Measurements from ENCODE around the gene YPEL5.
A peak's percentile ranks its signal among the peaks of the same experiment; 100 is the strongest.
"Not testable (repeated sequence)": the region's sequence is repeated elsewhere in the genome, so short reads cannot be mapped to it uniquely, and the experiment has no call there.

YPEL5 gene

GRCh38 chr2:30146337-30147195 lies at the start of gene YPEL5:
Gene YPEL5 (plus strand): TSS chr2:30147007. CDS start chr2:30156652, 9,645 bp downstream.
- DNase-seq (ENCODE audit: low spot score in 2 of 2) = peak; percentile 98 to 99
- peak; percentile 85 for ATAC-seq (replicated peaks; ENCODE audit: extremely low read depth, poor library complexity, severe bottlenecking)
- H3K27ac Mint-ChIP-seq (ENCODE audit: low read depth) = peak within 1 kb of the TSS; percentile 99
- peaks cover 51% of the 10 kb centered on the region for H3K36me3 Mint-ChIP-seq (ENCODE audit: insufficient read depth)
- H3K4me3 Mint-ChIP-seq = peak within 1 kb of the TSS; percentile 82
- H3K27me3 Mint-ChIP-seq = no peaks in the 10 kb centered on the region
- H3K4me1 Mint-ChIP-seq = peaks cover 44% of the 10 kb centered on the region
- H3K9me3 Mint-ChIP-seq = no peaks in the 10 kb centered on the region

DNA sequence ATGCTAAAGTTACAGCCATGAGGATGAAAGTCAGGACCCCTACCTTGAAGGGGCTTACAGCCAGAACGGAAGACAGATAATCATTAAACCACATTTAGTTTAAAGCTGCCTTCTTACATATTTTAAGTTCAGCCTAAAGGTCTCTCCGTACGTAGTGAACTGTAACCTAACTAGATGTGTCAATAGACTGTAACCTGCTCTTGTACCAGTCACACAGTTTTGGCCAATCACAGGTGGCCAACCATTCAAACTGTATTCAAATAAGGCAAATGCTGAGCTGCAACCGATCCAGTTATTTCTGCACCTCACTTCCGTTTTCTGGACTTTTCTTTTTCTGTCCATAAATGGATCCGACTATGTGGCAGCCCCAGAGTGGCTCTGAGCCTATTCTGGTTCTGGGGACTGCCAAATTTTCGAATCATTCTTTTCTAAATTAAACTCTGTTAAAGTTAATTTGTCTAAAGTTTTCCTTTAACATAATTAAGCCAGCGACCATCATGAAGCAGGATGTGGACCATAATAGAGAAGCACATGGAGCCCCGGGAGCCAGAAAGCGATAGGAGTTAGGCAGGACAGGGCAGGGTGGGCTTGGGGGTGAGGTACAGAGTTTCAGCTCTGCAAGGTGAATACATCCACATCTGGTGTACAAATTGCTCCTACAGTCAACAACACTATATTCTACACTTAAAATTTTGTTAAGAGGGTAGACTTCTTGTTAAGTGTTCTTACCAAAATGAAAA lies 48.4 kb upstream of the YPEL5 start:
- no peaks in the 10 kb centered on the region for H3K36me3 Mint-ChIP-seq (ENCODE audit: insufficient read depth)
- no peak overlapping the region for H3K4me3 Mint-ChIP-seq
- H3K27me3 Mint-ChIP-seq = peaks cover 56% of the 10 kb centered on the region
- ATAC-seq (replicated peaks; ENCODE audit: extremely low read depth, poor library complexity, severe bottlenecking) = no peak
- no peaks in the 10 kb centered on the region for H3K4me1 Mint-ChIP-seq
- H3K9me3 Mint-ChIP-seq = no peaks in the 10 kb centered on the region
- no peak overlapping the region for H3K27ac Mint-ChIP-seq (ENCODE audit: low read depth)
- no peak for DNase-seq (ENCODE audit: low spot score in 2 of 2)

GRCh38 chr2:30099366-30099765 lies 47.4 kb upstream of the YPEL5 start:
- H3K9me3 Mint-ChIP-seq; H3K36me3 Mint-ChIP-seq (ENCODE audit: insufficient read depth); H3K4me1 Mint-ChIP-seq; ATAC-seq (replicated peaks; ENCODE audit: extremely low read depth, poor library complexity, severe bottlenecking); H3K27ac Mint-ChIP-seq (ENCODE audit: low read depth); DNase-seq (ENCODE audit: low spot score in 2 of 2); H3K4me3 Mint-ChIP-seq: not testable (repeated sequence)
- peaks cover 66% of the 10 kb centered on the region for H3K27me3 Mint-ChIP-seq

DNA sequence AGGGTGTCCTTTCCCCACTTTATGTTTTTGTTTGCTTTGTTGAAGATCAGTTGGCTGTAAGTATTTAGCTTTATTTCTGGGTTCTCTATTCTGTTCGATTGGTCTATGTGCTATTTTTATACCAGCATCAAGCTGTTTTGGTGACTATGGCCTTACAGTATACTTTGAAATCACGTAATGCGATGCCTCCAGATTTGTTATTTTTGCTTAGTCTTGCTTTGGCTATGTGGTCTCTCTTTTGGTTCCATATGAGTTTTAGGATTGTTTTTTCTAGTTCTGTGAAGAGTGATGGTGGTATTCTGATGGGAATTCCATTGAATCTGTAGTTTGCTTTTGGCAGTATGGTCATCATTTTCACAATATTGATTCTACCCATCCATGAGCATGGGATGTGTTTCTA lies 46.1 kb upstream of the YPEL5 start:
- not testable (repeated sequence) for ATAC-seq (replicated peaks; ENCODE audit: extremely low read depth, poor library complexity, severe bottlenecking); H3K27ac Mint-ChIP-seq (ENCODE audit: low read depth); H3K9me3 Mint-ChIP-seq; H3K4me3 Mint-ChIP-seq; H3K36me3 Mint-ChIP-seq (ENCODE audit: insufficient read depth); H3K4me1 Mint-ChIP-seq; DNase-seq (ENCODE audit: low spot score in 2 of 2)
- H3K27me3 Mint-ChIP-seq = peaks cover 62% of the 10 kb centered on the region

GRCh38 chr2:30104307-30104706 lies 42.5 kb upstream of the YPEL5 start:
- Mint-ChIP-seq H3K27ac (ENCODE audit: low read depth) (no peak overlapping the region), H3K4me1 (no peaks in the 10 kb centered on the region), H3K36me3 (ENCODE audit: insufficient read depth) (peaks cover 2% of the 10 kb centered on the region), H3K9me3 (no peaks in the 10 kb centered on the region), H3K4me3 (no peak overlapping the region), H3K27me3 (peaks cover 39% of the 10 kb centered on the region)
- no peak for DNase-seq (ENCODE audit: low spot score in 2 of 2)
- ATAC-seq (replicated peaks; ENCODE audit: extremely low read depth, poor library complexity, severe bottlenecking) = no peak

- Mint-ChIP-seq H3K27me3 (peaks cover 39% of the 10 kb centered on the region), H3K4me1 (no peaks in the 10 kb centered on the region), H3K36me3 (ENCODE audit: insufficient read depth) (peaks cover 2% of the 10 kb centered on the region), H3K4me3 (no peak overlapping the region), H3K9me3 (no peaks in the 10 kb centered on the region), H3K27ac (ENCODE audit: low read depth) (no peak overlapping the region)
- ATAC-seq (replicated peaks; ENCODE audit: extremely low read depth, poor library complexity, severe bottlenecking) = no peak
- DNase-seq (ENCODE audit: low spot score in 2 of 2) = no peak
Measured at GRCh38 chr2:30105556-30105955, 41.3 kb upstream of the YPEL5 start.

DNA sequence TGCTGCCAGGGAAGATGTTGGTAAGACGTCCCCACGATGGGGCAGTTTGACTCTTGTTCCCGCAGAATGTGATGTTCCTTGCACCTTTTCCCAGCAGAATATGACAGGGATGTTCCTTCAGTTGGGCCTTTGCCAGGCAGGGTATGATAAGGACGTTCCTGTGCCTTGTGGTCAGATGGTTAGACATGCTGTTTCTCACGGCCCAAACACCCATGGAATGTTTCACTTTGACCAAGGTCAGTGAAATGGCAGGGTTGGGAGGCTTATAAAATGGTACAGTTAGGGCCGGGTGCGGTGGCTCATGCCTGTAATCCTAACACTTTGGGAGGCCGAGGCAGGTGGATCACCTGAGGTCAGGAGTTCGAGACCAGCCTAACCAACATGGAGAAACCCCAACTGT lies 40.3 kb upstream of the YPEL5 start:
- no peak overlapping the region for H3K4me3 Mint-ChIP-seq
- DNase-seq (ENCODE audit: low spot score in 2 of 2) (no peak), ATAC-seq (replicated peaks; ENCODE audit: extremely low read depth, poor library complexity, severe bottlenecking) (no peak)
- H3K9me3 Mint-ChIP-seq = no peaks in the 10 kb centered on the region
- H3K27ac Mint-ChIP-seq (ENCODE audit: low read depth) = no peak overlapping the region
- peaks cover 31% of the 10 kb centered on the region for H3K27me3 Mint-ChIP-seq
- H3K36me3 Mint-ChIP-seq (ENCODE audit: insufficient read depth) = peaks cover 2% of the 10 kb centered on the region
- no peaks in the 10 kb centered on the region for H3K4me1 Mint-ChIP-seq

DNA sequence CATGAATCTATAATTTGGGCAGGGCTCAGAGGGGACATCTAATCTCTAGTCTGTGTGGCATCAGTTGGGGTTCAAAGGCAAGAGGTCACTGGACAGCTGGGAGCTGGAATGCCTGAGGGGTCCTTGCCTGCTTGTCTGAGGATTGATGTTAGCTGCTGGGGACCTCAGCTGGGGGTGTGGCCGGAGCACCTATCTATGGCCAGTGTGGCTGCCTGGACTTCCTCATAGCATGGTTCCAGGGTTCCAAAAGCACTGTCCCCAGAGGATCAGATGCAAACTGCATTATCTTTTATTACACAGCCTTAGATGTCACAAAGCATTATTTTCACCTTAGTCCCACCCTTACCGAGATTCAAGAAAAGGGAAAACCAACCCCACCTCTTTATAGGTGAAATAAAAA lies 38.6 kb upstream of the YPEL5 start:
- H3K9me3 Mint-ChIP-seq = no peaks in the 10 kb centered on the region
- peaks cover 2% of the 10 kb centered on the region for H3K36me3 Mint-ChIP-seq (ENCODE audit: insufficient read depth)
- no peak overlapping the region for H3K27ac Mint-ChIP-seq (ENCODE audit: low read depth)
- DNase-seq (ENCODE audit: low spot score in 2 of 2) (no peak), ATAC-seq (replicated peaks; ENCODE audit: extremely low read depth, poor library complexity, severe bottlenecking) (no peak)
- H3K4me3 Mint-ChIP-seq = no peak overlapping the region
- H3K4me1 Mint-ChIP-seq = no peaks in the 10 kb centered on the region
- H3K27me3 Mint-ChIP-seq = peaks cover 17% of the 10 kb centered on the region

GRCh38 chr2:30108851-30109250 lies 38.0 kb upstream of the YPEL5 start:
- Mint-ChIP-seq H3K9me3 (no peaks in the 10 kb centered on the region), H3K36me3 (ENCODE audit: insufficient read depth) (peaks cover 2% of the 10 kb centered on the region)
- ATAC-seq (replicated peaks; ENCODE audit: extremely low read depth, poor library complexity, severe bottlenecking) = no peak

DNA sequence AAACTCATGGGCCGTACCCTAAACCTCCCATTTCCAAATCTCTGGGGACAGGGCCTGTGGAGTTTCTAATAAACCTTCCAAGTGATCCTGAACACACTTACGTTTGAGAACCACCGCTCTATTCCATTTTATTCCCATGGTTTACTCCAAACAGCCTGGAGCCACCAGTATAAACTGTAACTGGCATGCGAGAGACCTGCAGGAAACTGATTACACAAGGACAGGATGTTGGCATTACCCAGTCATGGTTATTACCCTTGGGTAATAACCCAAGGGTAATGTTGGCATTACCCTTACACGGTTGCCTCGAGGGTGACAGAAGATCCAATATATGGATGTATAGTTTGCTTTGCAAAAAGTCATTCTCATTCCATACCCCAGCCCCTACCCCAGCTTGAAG lies 37.0 kb upstream of the YPEL5 start:
- no peak overlapping the region for H3K27ac Mint-ChIP-seq (ENCODE audit: low read depth)
- no peak overlapping the region for H3K4me3 Mint-ChIP-seq
- H3K9me3 Mint-ChIP-seq = no peaks in the 10 kb centered on the region
- peaks cover under 1% of the 10 kb centered on the region for H3K27me3 Mint-ChIP-seq
- H3K36me3 Mint-ChIP-seq (ENCODE audit: insufficient read depth) = peaks cover 2% of the 10 kb centered on the region
- ATAC-seq (replicated peaks; ENCODE audit: extremely low read depth, poor library complexity, severe bottlenecking) = no peak
- H3K4me1 Mint-ChIP-seq = no peaks in the 10 kb centered on the region
- no peak for DNase-seq (ENCODE audit: low spot score in 2 of 2)

More at GRCh38 chr2:30108851-30109250, 38.0 kb upstream of the YPEL5 start:
- DNase-seq (ENCODE audit: low spot score in 2 of 2) = no peak
- Mint-ChIP-seq H3K4me3 (no peak overlapping the region), H3K4me1 (no peaks in the 10 kb centered on the region), H3K27ac (ENCODE audit: low read depth) (no peak overlapping the region), H3K27me3 (peaks cover 11% of the 10 kb centered on the region)

- no peaks in the 10 kb centered on the region for H3K9me3 Mint-ChIP-seq
- ATAC-seq (replicated peaks; ENCODE audit: extremely low read depth, poor library complexity, severe bottlenecking) = no peak
- no peak overlapping the region for H3K4me3 Mint-ChIP-seq
- peaks cover 5% of the 10 kb centered on the region for H3K4me1 Mint-ChIP-seq
- DNase-seq (ENCODE audit: low spot score in 2 of 2) = no peak
- no peak overlapping the region for H3K27ac Mint-ChIP-seq (ENCODE audit: low read depth)
- peaks cover 2% of the 10 kb centered on the region for H3K36me3 Mint-ChIP-seq (ENCODE audit: insufficient read depth)
- no peaks in the 10 kb centered on the region for H3K27me3 Mint-ChIP-seq
Measured at GRCh38 chr2:30110773-30111172, 36.0 kb upstream of the YPEL5 start.

DNA sequence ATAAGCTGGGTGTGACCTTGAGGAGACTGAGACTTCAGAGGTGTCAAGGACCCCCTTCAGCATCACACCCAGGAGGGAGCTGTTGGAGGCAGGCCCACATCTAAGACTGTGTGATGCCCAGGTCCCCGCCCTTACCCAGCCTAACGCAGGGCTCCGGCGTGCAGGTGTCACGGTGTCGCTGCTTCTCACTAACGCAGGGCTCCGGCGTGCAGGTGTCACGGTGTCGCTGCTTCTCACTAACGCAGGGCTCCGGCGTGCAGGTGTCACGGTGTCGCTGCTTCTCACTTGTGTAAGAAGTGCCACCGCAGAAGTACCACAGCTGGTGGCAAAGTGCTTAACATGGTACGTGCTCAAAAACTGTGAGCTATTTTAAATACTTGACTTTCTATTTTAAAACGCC lies 35.6 kb upstream of the YPEL5 start:
- not testable (repeated sequence) for DNase-seq (ENCODE audit: low spot score in 2 of 2); ATAC-seq (replicated peaks; ENCODE audit: extremely low read depth, poor library complexity, severe bottlenecking); H3K4me3 Mint-ChIP-seq; H3K4me1 Mint-ChIP-seq; H3K36me3 Mint-ChIP-seq (ENCODE audit: insufficient read depth); H3K27me3 Mint-ChIP-seq; H3K27ac Mint-ChIP-seq (ENCODE audit: low read depth); H3K9me3 Mint-ChIP-seq

DNA sequence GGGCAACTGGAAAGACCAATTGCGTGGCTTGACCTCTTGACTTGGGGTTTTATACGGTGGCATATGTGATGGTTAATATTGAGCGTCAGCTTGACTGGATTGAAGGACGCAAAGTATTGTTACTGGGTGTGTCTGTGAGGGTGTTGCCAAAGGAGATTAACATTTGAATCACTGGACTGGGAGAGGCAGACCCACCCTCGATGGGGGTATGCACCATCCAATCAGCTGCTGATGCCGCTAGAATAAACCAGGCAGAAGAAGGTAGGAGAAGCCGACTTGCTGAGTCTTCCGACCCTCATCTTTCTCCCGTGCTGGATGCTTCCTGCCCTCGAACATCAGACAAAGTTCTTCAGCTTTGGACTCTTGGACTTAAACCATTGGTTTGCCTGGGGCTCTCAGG lies 34.2 kb upstream of the YPEL5 start:
- Mint-ChIP-seq H3K9me3 (no peaks in the 10 kb centered on the region), H3K27ac (ENCODE audit: low read depth) (no peak overlapping the region), H3K4me3 (no peak overlapping the region), H3K27me3 (peaks cover 4% of the 10 kb centered on the region), H3K4me1 (peaks cover 6% of the 10 kb centered on the region), H3K36me3 (ENCODE audit: insufficient read depth) (no peaks in the 10 kb centered on the region)
- ATAC-seq (replicated peaks; ENCODE audit: extremely low read depth, poor library complexity, severe bottlenecking) (no peak), DNase-seq (ENCODE audit: low spot score in 2 of 2) (no peak)
